Activated naive CD8-positive, alpha-beta T cell treated with anti-CD3 and anti-CD28 coated beads, Interleukin-2, amount 10 ng/mL, durations not matched to agents 7 days and 5 days (primary cell): ENCODE measurements around the gene PI4KA. TPM values are rescaled to one million over a fixed set of nuclear protein-coding genes. Genes with fewer than 3 reads are reported as not detected.

Experiments
- ATAC-seq: fragments of 150-1000 bp; cut with Tn5 transposase; one replicate; pipeline ENCODE4 v1.10.0; 2021; ENCODE audit warnings: low read depth, moderate library complexity
- POLR2A ChIA-PET: fragments of 350-600 bp; sonication (Branson Sonifier 250); formaldehyde crosslinking; loops from one replicate; lab custom pipeline; 2021; ENCODE audit warnings: antibody characterized with exemption; lab: Charles Lee
- DNase-seq: peaks from one replicate; pipeline ENCODE4 v3.0.0; 2021
- H3K27ac Mint-ChIP-seq: one replicate; pipeline ENCODE4 v1.8.0; 2022; ENCODE audit warnings: mild to moderate bottlenecking, mixed read lengths
- H3K27me3 Mint-ChIP-seq: one replicate; pipeline ENCODE4 v1.8.0; 2022; ENCODE audit warnings: mild to moderate bottlenecking, moderate library complexity, mixed read lengths
- H3K36me3 Mint-ChIP-seq: one replicate; pipeline ENCODE4 v1.8.0; 2021; ENCODE audit warnings: mild to moderate bottlenecking, mixed read lengths
- H3K4me1 Mint-ChIP-seq: one replicate; pipeline ENCODE4 v1.8.0; 2021; ENCODE audit warnings: mixed read lengths
- H3K4me3 Mint-ChIP-seq: one replicate; pipeline ENCODE4 v1.8.0; 2022; ENCODE audit warnings: mild to moderate bottlenecking, moderate library complexity, mixed read lengths
- H3K9me3 Mint-ChIP-seq: one replicate; pipeline ENCODE4 v1.8.0; 2021; ENCODE audit warnings: mixed read lengths
- total RNA-seq, 2 experiments: library from RNA; stranded (reverse); gene quantifications; one replicate each; pipeline ENCODE4 v1.2.3, GENCODE V29; 2021

The PI4KA gene
- total RNA-seq, 2 experiments from 2014 or later = 100 to 106 TPM

DNA sequence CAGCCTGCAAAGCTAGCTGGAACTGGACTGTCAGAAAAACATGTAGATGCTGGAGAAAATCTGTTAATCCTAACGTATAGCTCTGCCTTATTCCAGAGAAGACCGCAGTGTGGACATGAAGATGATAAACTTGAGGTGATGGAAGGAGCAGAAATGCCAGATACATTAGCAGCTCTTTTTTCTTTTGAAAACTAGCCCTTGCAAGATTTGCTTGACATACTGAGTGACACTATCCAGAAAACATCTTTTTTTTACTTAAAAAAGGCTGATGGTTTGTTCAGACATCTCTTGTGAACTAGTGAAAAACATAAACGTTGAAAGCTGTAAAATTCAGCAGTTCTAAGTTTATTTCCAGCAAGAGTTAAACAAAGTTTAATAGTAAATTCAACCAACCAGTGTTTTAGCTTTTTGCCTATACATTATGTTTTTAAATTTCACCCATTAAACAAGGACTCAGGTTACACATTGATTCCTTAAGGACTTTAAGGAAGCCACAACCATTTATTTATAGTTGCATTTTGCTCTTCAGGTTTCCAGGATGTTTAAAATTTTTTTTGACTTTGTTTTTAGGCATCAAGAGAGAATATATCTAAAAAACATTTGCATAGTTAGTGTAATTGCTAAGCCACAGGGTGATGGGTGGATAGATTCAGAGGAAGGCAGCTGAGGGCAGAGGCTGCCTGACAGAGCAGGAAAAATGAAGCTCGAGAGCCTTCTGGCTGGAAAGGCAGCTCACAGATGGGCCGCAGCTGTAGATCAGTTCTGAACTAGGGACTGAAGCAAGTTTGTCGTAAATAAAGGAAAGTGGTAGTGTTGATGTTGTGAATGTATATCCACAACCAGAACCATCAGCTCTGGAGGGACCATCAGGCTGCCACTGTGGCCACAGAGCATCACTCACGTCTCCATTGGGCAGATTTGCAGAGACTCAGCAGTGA lies 9.7 kb upstream of the PI4KA start:
- no peak for ATAC-seq
- peak overlapping the region; percentile 70 for H3K27ac Mint-ChIP-seq
- H3K4me1 Mint-ChIP-seq = peaks cover 21% of the 10 kb centered on the region
- DNase-seq = no peak
- H3K36me3 Mint-ChIP-seq = peaks cover 8% of the 10 kb centered on the region
- no peaks in the 10 kb centered on the region for H3K27me3 Mint-ChIP-seq
- H3K9me3 Mint-ChIP-seq = no peaks in the 10 kb centered on the region
- no peak overlapping the region for H3K4me3 Mint-ChIP-seq
- POLR2A ChIA-PET = interaction anchor here (1.0 kb wide), 1 partner anchor 10 kb away, joined by 3 read pairs; no protein-coding TSS in a partner anchor

DNA sequence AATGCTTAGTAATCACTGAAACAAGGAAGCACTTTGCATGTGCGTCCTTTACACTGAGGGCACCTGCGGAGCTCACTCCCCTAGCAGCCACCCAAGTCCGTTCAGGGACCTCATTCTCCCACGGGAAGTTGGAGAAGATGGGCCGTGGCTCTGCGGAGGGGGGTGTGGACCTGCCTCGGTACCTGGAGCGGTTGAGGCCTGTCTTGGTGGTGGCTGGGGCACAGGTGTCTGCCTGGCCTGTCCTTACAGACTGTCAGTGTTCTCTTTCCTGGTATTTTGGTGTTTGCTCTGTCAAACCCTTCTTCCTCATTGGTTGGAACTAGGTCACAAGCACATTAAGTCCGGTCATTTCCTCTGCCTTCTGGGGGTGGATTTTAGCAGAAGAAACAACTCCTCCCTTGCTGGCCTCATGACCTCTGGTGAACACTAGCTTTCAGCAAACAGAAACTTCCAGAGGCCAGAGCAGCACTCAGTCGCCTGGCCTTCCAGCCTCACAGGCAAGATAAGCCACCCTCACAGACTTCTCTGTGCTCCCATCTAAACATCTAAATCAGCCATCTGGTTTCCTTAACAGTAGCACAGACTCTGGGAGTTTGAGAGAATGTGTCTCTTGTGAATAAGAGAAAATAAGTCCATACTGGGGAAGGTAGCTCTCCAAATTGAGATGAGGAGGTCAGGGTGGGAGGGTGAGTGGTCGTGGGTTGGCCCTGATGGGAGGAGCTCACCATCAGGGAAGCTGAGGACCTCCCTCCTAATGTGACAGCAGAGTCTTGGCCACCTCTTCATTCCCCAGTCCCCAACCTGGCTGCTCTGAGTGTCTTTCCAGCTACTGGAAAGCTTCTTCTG lies 8.8 kb upstream of the PI4KA start:
- Mint-ChIP-seq H3K4me1 (peaks cover 23% of the 10 kb centered on the region), H3K27me3 (no peaks in the 10 kb centered on the region), H3K4me3 (peak overlapping the region; percentile 15), H3K27ac (peak overlapping the region; percentile 70), H3K36me3 (peaks cover 11% of the 10 kb centered on the region), H3K9me3 (no peaks in the 10 kb centered on the region)
- DNase-seq (no peak), ATAC-seq (peak; percentile 82)
- POLR2A ChIA-PET = interaction anchor here (1.0 kb wide), 1 partner anchor 9 kb away, joined by 3 read pairs; no protein-coding TSS in a partner anchor

DNA sequence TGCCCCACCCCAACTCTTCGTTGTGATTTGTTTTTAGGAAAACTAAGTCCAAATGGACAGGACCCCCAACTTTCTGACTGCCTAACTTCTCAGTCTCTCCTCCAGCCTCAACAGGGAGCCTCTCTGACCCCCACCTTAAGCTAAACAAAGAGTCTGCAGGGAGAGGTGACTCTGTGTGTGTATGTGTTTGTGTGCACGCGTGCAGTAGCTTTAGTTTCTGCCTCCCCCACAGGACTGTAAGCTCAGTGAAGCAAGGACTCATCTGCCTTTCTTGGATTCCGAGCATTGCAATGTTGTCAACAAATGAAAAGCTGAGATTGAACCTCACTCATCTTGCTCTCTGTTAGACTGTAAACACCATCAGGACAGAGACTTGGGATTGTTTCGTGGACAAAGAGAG lies 8.1 kb upstream of the PI4KA start:
- peak overlapping the region; percentile 70 for H3K27ac Mint-ChIP-seq

DNA sequence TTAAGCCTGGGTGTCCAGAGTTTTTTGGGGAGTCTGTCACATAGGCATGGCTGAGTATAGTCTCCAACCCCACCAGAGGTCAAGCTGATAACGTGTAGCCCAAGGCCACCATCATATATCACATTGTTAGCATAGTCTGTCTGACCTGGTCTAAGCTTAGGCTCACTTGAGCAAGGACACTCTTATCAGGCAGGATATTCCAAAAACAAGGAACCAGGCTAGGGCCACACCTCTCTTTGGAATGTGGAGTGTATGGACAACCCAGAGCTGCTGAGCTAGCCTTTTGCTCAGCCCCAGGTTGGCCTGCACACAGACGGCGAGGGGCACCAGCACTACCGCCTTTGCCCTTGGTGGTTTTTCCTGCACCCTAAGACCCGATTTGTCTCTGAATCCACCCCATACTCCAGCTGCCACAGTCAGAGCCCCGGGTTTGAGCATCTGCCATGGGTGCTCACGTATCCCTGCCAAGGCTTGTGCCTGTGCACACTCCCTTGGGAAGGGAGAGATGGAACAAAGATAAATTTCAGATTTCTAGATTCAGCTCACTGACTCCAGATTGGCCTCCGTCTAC lies 7.3 kb upstream of the PI4KA start:
- no peaks in the 10 kb centered on the region for H3K27me3 Mint-ChIP-seq
- H3K4me1 Mint-ChIP-seq = peaks cover 28% of the 10 kb centered on the region
- ATAC-seq = no peak
- peaks cover 17% of the 10 kb centered on the region for H3K36me3 Mint-ChIP-seq
- H3K4me3 Mint-ChIP-seq = no peak overlapping the region
- H3K27ac Mint-ChIP-seq = no peak overlapping the region
- POLR2A ChIA-PET = no interaction called here
- no peak for DNase-seq
- no peaks in the 10 kb centered on the region for H3K9me3 Mint-ChIP-seq

More for the DNA sequence above, 8.1 kb upstream of the PI4KA start:
- Mint-ChIP-seq H3K9me3 (no peaks in the 10 kb centered on the region), H3K4me3 (no peak overlapping the region), H3K4me1 (peaks cover 28% of the 10 kb centered on the region), H3K36me3 (peaks cover 16% of the 10 kb centered on the region), H3K27me3 (no peaks in the 10 kb centered on the region)
- DNase-seq = no peak
- POLR2A ChIA-PET = no interaction called here
- ATAC-seq = no peak

DNA sequence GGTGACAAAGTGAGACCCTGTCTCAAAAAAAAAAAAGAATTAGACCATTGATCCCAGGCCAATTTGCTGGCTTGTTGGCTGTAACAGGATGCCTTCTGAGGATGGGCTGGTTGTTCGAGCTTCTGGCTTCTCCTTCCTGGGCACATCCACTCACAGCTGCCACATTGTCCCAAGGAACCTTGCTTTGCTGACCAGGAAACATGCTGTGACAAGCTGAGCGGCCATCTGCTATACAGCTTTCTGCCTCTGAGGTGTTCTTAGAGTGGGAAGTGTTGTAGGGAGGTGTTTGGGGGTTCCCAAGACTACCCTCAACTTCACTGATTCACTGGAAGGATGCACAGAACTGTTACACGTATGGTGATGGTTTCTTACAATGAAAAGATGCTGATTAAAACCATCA lies 6.7 kb upstream of the PI4KA start:
- Mint-ChIP-seq H3K4me3 (no peak overlapping the region), H3K27ac (no peak overlapping the region), H3K9me3 (no peaks in the 10 kb centered on the region), H3K27me3 (no peaks in the 10 kb centered on the region), H3K4me1 (peaks cover 28% of the 10 kb centered on the region), H3K36me3 (peaks cover 17% of the 10 kb centered on the region)
- POLR2A ChIA-PET = no interaction called here
- DNase-seq (no peak), ATAC-seq (no peak)

DNA sequence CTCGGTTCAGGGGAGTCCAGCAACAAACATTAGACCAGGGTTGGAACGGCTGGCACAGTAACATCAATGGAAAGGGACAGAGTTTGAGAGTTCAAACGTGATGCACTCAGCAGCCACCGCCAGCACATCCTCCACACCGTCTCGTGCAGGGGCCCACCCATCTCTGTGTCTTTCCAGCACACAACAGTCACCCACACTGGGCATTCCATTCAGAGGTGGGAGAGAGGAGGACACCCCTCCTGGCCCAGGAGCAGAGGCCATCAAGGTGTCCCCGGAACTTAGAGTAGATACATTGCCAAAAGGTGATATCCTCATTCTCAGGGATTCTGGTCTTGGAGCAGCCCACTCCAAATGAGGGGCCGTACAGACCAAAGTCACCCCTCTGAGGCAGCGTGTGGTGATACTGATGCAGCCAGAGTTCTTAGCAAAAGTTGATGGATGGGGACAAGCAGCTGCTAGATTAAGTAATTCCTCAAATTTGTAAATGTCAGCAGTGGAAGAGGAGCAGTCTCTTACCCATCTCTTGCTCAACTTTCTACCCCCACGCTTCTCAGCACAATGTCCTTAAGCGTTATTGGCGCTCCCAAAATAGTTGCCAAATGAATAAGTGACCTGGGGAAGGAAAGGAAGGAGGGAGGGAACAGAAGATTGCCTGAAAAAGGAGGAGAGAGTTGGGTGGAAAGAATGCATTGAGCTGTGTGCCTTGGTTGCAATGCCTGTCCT lies 5.7 kb upstream of the PI4KA start:
- Mint-ChIP-seq H3K36me3 (peaks cover 19% of the 10 kb centered on the region), H3K4me1 (peaks cover 31% of the 10 kb centered on the region), H3K4me3 (no peak overlapping the region), H3K27ac (no peak overlapping the region), H3K9me3 (no peaks in the 10 kb centered on the region), H3K27me3 (no peaks in the 10 kb centered on the region)
- DNase-seq (no peak), ATAC-seq (no peak)
- POLR2A ChIA-PET = no interaction called here

DNA sequence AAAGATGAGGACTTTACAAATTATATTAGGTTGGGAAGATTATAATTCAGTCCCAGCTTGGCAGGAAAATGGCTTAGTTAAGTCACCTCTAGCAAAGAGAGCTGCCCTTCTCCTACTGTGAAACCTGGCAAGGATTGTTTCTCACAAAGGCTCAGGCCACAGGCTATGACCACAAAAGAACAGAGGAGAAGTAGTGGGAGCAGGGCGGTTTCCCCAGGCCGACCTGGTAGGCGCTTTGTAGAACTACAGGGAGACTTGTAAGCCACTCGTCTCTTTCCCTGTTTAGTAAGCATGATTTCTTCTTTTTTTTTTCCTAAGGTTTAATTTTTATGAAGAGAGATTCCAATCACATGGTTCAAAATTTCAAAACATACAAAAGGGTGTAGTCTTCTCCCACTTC lies 4.8 kb upstream of the PI4KA start:
- Mint-ChIP-seq H3K4me3 (no peak overlapping the region), H3K27me3 (no peaks in the 10 kb centered on the region), H3K4me1 (peaks cover 29% of the 10 kb centered on the region), H3K27ac (no peak overlapping the region), H3K36me3 (peaks cover 16% of the 10 kb centered on the region), H3K9me3 (no peaks in the 10 kb centered on the region)
- POLR2A ChIA-PET = interaction anchor here (0.6 kb wide), 1 partner anchor 52 kb away, joined by 4 read pairs; no protein-coding TSS in a partner anchor
- ATAC-seq (no peak), DNase-seq (no peak)

DNA sequence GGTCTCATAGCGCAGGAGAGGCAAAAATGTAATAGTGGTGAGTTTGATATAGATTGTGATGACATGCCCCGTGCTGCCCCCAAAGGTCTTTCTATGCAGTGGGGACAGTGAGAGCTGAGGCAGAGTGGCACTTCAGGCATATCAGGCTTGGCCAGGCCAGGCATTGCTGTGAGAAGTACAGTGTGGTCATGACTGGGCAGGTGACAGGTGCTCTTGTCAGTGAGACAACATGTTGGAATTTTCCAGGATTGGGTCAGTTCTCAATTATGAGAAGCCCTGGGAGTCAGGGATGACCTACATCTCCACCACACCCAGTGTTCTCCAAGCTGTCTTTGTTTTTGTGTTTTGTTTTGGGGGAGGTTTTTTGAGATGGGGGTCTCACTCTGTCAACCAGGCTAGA lies 3.9 kb upstream of the PI4KA start:
- no peak overlapping the region for H3K4me3 Mint-ChIP-seq

DNA sequence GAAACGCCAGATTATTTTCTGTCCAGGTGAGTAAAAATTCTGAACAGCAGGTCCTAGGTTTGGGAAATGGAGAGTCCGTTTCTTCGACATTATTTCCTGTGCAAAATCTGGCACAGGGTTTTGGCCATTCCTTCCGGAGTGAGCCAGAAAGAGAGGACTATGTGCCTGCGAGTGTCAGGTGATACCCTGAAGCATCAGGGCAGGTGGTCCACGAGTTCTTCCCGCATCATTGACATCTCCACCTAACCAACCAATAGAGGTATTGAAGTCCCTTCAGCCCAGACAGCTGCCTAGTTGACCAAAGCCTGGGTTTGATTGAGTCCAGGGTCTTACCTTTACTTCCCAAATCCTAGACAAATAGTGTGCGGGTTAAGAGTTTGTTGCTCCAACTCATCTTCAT lies 1.0 kb upstream of the PI4KA start:
- peak overlapping the region; percentile 75 for H3K27ac Mint-ChIP-seq
- POLR2A ChIA-PET = interaction anchor here (0.6 to 0.7 kb wide), 2 partner anchors 57 to 99 kb away, joined by 3 read pairs; partner anchors contain the start of gene CRKL
- peaks cover 29% of the 10 kb centered on the region for H3K4me1 Mint-ChIP-seq
- H3K9me3 Mint-ChIP-seq = no peaks in the 10 kb centered on the region
- no peaks in the 10 kb centered on the region for H3K27me3 Mint-ChIP-seq
- peak overlapping the region; percentile 85 for H3K4me3 Mint-ChIP-seq
- H3K36me3 Mint-ChIP-seq = peaks cover 16% of the 10 kb centered on the region
- DNase-seq = no peak
- no peak for ATAC-seq

More for the DNA sequence above, 3.9 kb upstream of the PI4KA start:
- peaks cover 29% of the 10 kb centered on the region for H3K4me1 Mint-ChIP-seq
- POLR2A ChIA-PET = no interaction called here
- no peak for DNase-seq
- no peak for ATAC-seq
- no peak overlapping the region for H3K27ac Mint-ChIP-seq
- H3K9me3 Mint-ChIP-seq = no peaks in the 10 kb centered on the region
- no peaks in the 10 kb centered on the region for H3K27me3 Mint-ChIP-seq
- peaks cover 16% of the 10 kb centered on the region for H3K36me3 Mint-ChIP-seq

DNA sequence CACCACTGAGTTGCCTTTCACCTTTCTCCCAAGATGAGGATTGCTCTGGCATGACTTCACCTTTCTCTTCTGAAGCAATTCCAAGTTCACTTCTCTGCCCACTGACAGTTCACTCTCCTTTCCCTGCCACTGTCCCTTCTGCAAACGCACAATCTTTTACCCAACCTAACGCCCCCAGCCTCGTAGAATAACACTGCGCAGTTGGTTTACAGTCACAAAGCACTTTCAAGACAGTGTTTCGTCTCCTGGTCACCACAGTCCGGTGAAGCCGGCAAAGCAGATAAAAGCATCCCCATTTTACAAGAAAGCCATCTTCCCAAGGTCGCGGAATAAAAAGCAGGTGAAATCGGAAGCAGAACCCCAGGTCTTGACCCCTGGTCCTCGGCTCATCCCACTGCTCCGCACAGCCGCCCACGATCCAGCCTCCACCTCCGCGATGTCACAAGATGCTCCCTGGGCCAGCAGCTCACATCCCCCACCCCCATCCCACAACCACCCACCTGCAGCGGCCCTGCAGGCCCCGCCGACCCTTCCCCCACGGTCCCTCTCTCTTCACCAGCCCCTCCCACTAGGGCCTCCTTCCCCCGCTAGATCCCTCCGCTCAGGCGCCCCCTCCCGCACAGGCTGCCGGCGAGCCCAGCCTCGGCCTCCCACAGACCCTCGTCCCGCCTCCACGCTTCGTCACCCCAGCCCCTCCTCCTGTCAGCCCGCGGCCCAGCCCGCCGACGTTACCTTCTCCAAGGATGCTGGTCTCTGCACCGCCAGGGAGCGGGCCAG lies 585 bp downstream of the PI4KA start:
- no peak for DNase-seq
- H3K27ac Mint-ChIP-seq = peak overlapping the region; percentile 78
- peaks cover 26% of the 10 kb centered on the region for H3K4me1 Mint-ChIP-seq
- H3K36me3 Mint-ChIP-seq = peaks cover 13% of the 10 kb centered on the region
- H3K9me3 Mint-ChIP-seq = no peaks in the 10 kb centered on the region
- H3K4me3 Mint-ChIP-seq = peak overlapping the region; percentile 96
- peak; percentile 68 for ATAC-seq
- POLR2A ChIA-PET = interaction anchor here (0.7 kb wide), 1 partner anchor 10 kb away, joined by 3 read pairs; no protein-coding TSS in a partner anchor
- no peaks in the 10 kb centered on the region for H3K27me3 Mint-ChIP-seq

DNA sequence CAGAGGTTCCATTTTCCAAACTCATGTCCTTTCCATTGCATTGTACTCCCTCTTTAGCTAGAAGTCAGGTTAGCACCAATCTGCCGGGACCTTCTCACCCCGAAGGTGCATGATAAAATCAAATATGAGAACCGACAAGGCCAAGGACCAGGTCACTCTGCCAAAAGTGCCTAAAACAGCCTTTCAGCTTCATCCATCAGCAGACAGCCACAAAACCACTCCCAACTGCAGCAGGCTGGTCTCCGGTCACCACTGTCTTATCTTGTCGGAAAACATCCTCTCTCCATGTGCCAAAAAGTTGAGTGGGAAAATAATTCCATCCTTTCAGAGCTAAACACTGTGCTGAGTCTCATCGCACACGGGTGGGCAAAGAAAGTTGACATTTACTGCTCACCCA lies 1.4 kb downstream of the PI4KA start:
- peaks cover 8% of the 10 kb centered on the region for H3K36me3 Mint-ChIP-seq
- peaks cover 24% of the 10 kb centered on the region for H3K4me1 Mint-ChIP-seq
- peak overlapping the region; percentile 78 for H3K27ac Mint-ChIP-seq
- H3K4me3 Mint-ChIP-seq = peak overlapping the region; percentile 96
- DNase-seq = no peak
- H3K9me3 Mint-ChIP-seq = no peaks in the 10 kb centered on the region
- ATAC-seq = no peak
- POLR2A ChIA-PET = no interaction called here
- H3K27me3 Mint-ChIP-seq = no peaks in the 10 kb centered on the region

DNA sequence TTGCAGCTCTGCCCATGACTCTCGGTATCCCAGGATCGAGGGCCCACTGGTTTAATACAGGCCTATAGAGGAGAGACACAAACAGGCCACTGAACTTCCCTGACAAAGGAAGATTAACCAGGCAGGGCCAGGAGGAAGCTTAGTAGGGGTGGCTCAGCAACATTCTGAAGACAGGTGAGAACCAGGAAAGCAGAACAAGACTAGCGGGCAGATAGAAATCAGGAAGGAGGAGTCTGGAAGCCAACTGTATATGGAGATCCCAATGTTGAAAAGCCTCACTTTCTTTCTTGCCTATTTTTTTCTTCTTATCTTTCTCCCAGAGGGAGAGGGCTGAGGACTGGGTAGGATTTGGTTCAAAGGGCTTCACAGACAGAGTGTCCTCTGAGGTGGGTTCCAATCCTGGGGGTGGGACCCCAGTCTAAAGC lies 5.4 kb downstream of the PI4KA start:
- no peak overlapping the region for H3K27ac Mint-ChIP-seq
- ATAC-seq = no peak

More for the DNA sequence above, 5.4 kb downstream of the PI4KA start:
- H3K27me3 Mint-ChIP-seq = no peaks in the 10 kb centered on the region
- no peak overlapping the region for H3K4me3 Mint-ChIP-seq
- POLR2A ChIA-PET = no interaction called here
- peaks cover 2% of the 10 kb centered on the region for H3K36me3 Mint-ChIP-seq
- DNase-seq = no peak
- no peaks in the 10 kb centered on the region for H3K9me3 Mint-ChIP-seq
- H3K4me1 Mint-ChIP-seq = peaks cover 20% of the 10 kb centered on the region
